Caco-2 (cell line): ENCODE measurements around the gene BSCL2. TPM values are rescaled to one million over a fixed set of nuclear protein-coding genes. Genes with fewer than 3 reads are reported as not detected.
A peak's percentile ranks its signal among the peaks of the same experiment; 100 is the strongest.

ENCODE experiments used
- BruUV-seq: library from RNA; stranded (reverse); fragments of 400-500 nt; replicated peaks from 2 replicates; lab custom pipeline; 2021; lab: Mats Ljungman, UMichigan
- CTCF ChIA-PET: fragments of 300-600 bp; sonication (Branson Sonifier 250); formaldehyde crosslinking; loops from one replicate; lab custom pipeline; 2022; ENCODE audit warnings: antibody characterized with exemption; lab: Charles Lee
- POLR2A ChIA-PET: fragments of 300-600 bp; sonication (Branson Sonifier 250); formaldehyde crosslinking; loops from one replicate; lab custom pipeline; 2022; ENCODE audit warnings: antibody characterized with exemption; lab: Charles Lee
- DNase-seq, 2 experiments: peaks; one replicate each; pipeline versions ENCODE4 v3.0.0 to v3.0.0-alpha.2; 2020 to 2022
- H3K27me3 ChIP-seq: replicated peaks from 2 replicates; pipeline ENCODE4 v1.6.0; 2011; ENCODE audit warnings: low read length; ENCODE audit not compliant: control insufficient read depth, insufficient read depth
- H3K36me3 ChIP-seq: 2 replicates; pipeline ENCODE4 v1.5.1; 2011; ENCODE audit warnings: low read length; ENCODE audit not compliant: control insufficient read depth, insufficient read depth
- H3K4me1 ChIP-seq: fragments of 250-450 bp; sonication (Bioruptor Pico); 2 replicates; pipeline ENCODE4 v1.5.1; 2020; ENCODE audit warnings: mild to moderate bottlenecking
- H3K4me3 ChIP-seq: 2 replicates; pipeline ENCODE4 v1.5.1; 2011; ENCODE audit warnings: low read depth, mild to moderate bottlenecking, control low read depth, low read length
- H3K9me3 ChIP-seq: fragments of 250-450 bp; sonication (Bioruptor Pico); 2 replicates; pipeline ENCODE4 v1.5.1; 2020; ENCODE audit warnings: mild to moderate bottlenecking, moderate library complexity
- H3K27ac Mint-ChIP-seq: one replicate; pipeline ENCODE4 v1.8.0; 2022; ENCODE audit warnings: mixed read lengths; ENCODE audit not compliant: unreplicated experiment
- H3K27me3 Mint-ChIP-seq: one replicate; pipeline ENCODE4 v1.8.0; 2022; ENCODE audit warnings: mixed read lengths; ENCODE audit not compliant: insufficient read depth, unreplicated experiment
- H3K36me3 Mint-ChIP-seq: one replicate; pipeline ENCODE4 v1.8.0; 2022; ENCODE audit warnings: mild to moderate bottlenecking, mixed read lengths; ENCODE audit not compliant: insufficient read depth, unreplicated experiment
- H3K4me1 Mint-ChIP-seq: one replicate; pipeline ENCODE4 v1.8.0; 2022; ENCODE audit warnings: low read depth, mixed read lengths; ENCODE audit not compliant: unreplicated experiment
- H3K4me3 Mint-ChIP-seq: one replicate; pipeline ENCODE4 v1.8.0; 2022; ENCODE audit warnings: mild to moderate bottlenecking, moderate library complexity, mixed read lengths; ENCODE audit not compliant: unreplicated experiment
- H3K9me3 Mint-ChIP-seq: one replicate; pipeline ENCODE4 v1.8.0; 2022; ENCODE audit warnings: mixed read lengths; ENCODE audit not compliant: unreplicated experiment
- intact Hi-C: fragments of 100-400 bp; cut with micrococcal nuclease; formaldehyde crosslinking; loops from one replicate; pipeline ENCODE4 v1.10.0; 2022; ENCODE audit not compliant: unreplicated experiment
- total RNA-seq: library from RNA; stranded (reverse); gene quantifications from 2 replicates; pipeline ENCODE4 v1.2.3, GENCODE V29; 2022
- TF ChIP-seq, protein P1 (sequence below), 2 experiments: fragments of 200-600 bp in 1 of 2; IDR thresholded peaks; 1 replicate in 1 of 2; 2 replicates in 1 of 2; pipeline versions ENCODE4 v1.5.1 to v1.8.0; 2011 to 2022; ENCODE audit warnings: antibody characterized with exemption in 1 of 2, control low read depth in 1 of 2, inconsistent platforms in 1 of 2, low read depth in 1 of 2, low read length in 1 of 2, mild to moderate bottlenecking in 1 of 2, moderate library complexity in 1 of 2; ENCODE audit not compliant: insufficient read depth in 1 of 2, severe bottlenecking in 1 of 2, unreplicated experiment in 1 of 2

The BSCL2 gene
- total RNA-seq, 1 experiment from 2014 or later = 39.2 TPM

DNA sequence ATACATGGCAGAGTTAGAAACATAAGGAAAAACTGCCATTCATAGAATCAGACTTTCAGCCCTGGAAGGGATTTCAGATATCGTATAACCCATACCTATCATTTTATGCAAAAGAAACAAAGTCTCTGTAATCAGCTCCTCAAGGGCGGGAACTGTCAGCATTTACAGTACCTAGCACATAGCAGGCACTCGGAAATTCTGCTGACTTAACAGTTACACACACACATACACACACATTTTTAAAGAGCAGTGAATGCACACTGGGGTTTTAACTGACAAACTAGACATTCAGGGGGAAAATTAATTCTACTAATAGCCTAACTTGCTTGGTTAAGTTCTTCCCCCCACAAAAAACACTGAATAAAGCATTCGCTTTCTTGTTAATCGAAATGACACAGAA lies 9.0 kb upstream of the BSCL2 start:
- H3K36me3 Mint-ChIP-seq = peaks cover 100% of the 10 kb centered on the region
- CTCF ChIA-PET = no interaction called here

DNA sequence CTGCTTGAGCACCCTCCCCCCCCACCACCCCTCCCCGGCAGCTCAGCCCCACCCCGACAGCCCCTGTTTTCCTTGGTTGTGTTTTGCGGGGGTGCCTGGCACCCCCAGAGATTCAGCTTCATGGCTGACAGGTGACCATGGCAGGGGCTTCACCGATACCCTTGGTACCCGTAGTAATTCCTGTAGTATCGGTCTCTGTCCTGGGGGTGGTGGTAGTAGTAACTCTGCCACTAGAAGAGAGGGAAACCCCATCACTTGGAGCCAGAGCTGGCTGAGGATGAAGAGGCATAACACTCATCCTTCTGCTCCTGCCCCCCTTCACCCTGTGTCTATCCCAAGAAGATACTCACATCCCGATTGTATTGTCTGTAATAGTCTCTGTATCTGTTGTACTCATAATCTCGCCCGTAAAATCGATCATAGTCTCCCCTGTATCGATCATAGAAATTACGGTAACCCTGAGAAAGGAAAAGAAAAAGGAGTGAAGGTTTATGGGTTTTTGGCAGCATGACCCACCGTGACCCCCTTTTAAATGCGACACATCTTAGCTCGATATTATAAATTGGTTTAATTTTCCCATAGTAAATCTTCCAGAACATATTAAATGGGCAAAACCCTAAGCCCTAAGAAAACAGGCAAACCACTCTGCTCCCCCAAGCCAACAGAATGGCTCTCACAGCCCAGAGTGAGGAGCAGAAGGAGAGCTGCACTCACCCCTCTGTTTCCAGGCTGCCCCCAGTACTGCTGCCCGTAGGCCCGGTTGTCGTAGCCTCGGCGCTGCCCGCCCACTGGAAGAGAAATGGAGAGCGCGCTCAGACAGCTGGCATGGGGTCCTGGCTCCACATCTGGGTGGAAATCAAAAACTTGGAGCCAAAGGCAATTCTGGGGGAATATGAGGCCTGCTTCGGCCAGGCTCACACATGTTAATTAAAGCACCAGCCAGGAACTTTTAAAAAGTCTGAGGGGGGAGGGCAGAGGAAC lies 8.2 kb upstream of the BSCL2 start:
- H3K9me3 Mint-ChIP-seq = no peaks in the 10 kb centered on the region
- H3K4me3 Mint-ChIP-seq = no peak overlapping the region
- H3K4me1 Mint-ChIP-seq = peaks cover 36% of the 10 kb centered on the region
- Histone ChIP-seq H3K4me3 (no peak overlapping the region), H3K27me3 (no peaks in the 10 kb centered on the region), H3K9me3 (no peaks in the 10 kb centered on the region), H3K36me3 (peaks cover 18% of the 10 kb centered on the region), H3K4me1 (peaks cover 21% of the 10 kb centered on the region)
- intact Hi-C loops = no loop called here
- no peaks in the 10 kb centered on the region for H3K27me3 Mint-ChIP-seq
- BruUV-seq = no TSS peak
- ChIA-PET CTCF (interaction anchor here (0.6 kb wide), 1 partner anchor 22 kb away, joined by 3 read pairs; no protein-coding TSS in a partner anchor), POLR2A (no interaction called here)
- H3K27ac Mint-ChIP-seq = peak overlapping the region; percentile 40
- peaks cover 100% of the 10 kb centered on the region for H3K36me3 Mint-ChIP-seq
- no peak for DNase-seq
- TF ChIP-seq, protein P1, sequence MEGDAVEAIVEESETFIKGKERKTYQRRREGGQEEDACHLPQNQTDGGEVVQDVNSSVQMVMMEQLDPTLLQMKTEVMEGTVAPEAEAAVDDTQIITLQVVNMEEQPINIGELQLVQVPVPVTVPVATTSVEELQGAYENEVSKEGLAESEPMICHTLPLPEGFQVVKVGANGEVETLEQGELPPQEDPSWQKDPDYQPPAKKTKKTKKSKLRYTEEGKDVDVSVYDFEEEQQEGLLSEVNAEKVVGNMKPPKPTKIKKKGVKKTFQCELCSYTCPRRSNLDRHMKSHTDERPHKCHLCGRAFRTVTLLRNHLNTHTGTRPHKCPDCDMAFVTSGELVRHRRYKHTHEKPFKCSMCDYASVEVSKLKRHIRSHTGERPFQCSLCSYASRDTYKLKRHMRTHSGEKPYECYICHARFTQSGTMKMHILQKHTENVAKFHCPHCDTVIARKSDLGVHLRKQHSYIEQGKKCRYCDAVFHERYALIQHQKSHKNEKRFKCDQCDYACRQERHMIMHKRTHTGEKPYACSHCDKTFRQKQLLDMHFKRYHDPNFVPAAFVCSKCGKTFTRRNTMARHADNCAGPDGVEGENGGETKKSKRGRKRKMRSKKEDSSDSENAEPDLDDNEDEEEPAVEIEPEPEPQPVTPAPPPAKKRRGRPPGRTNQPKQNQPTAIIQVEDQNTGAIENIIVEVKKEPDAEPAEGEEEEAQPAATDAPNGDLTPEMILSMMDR (IDR thresholded peaks at IDR 0.05; ENCODE audit: insufficient read depth in 1 of 2, low read depth in 1 of 2, low read length in 1 of 2, severe bottlenecking in 1 of 2, unreplicated experiment in 1 of 2) = no peak

More for the DNA sequence above, 9.0 kb upstream of the BSCL2 start:
- Histone ChIP-seq H3K4me1 (peaks cover 21% of the 10 kb centered on the region), H3K9me3 (no peaks in the 10 kb centered on the region), H3K36me3 (peaks cover 21% of the 10 kb centered on the region), H3K4me3 (no peak overlapping the region), H3K27me3 (no peaks in the 10 kb centered on the region)
- H3K27me3 Mint-ChIP-seq = no peaks in the 10 kb centered on the region
- H3K9me3 Mint-ChIP-seq = no peaks in the 10 kb centered on the region
- DNase-seq = no peak
- intact Hi-C loops = no loop called here
- BruUV-seq = no TSS peak
- H3K4me3 Mint-ChIP-seq = no peak overlapping the region
- POLR2A ChIA-PET = no interaction called here
- no peak overlapping the region for H3K27ac Mint-ChIP-seq
- H3K4me1 Mint-ChIP-seq = peaks cover 36% of the 10 kb centered on the region
- TF ChIP-seq, protein P1 (IDR thresholded peaks at IDR 0.05; ENCODE audit: insufficient read depth in 1 of 2, low read depth in 1 of 2, low read length in 1 of 2, severe bottlenecking in 1 of 2, unreplicated experiment in 1 of 2) = no peak

DNA sequence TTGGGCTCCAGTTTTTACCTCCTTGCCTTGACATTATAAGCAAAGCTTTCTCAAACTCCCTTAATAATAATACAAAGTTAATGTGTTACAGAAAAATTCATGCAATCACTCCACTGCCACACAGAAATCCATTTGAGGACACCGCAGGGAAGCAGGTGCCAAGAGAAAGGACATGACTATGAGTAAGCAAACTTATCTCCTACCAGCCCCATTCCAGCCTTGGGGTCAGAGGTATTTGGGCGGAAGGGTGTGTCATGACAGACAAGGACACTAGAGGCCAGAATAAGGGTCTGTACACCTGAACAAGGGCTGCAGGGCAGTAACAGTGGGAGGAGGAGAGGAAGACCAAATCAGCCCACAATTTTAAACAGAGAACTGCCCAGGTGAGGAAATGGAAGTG lies 6.1 kb upstream of the BSCL2 start:
- no peaks in the 10 kb centered on the region for H3K27me3 Mint-ChIP-seq
- H3K27me3 ChIP-seq = no peaks in the 10 kb centered on the region
- peak; percentile 86 to 89 for DNase-seq
- H3K4me3 ChIP-seq = no peak overlapping the region
- peaks cover 100% of the 10 kb centered on the region for H3K36me3 Mint-ChIP-seq
- TF ChIP-seq, protein P1 (IDR thresholded peaks at IDR 0.05; ENCODE audit: insufficient read depth in 1 of 2, low read depth in 1 of 2, low read length in 1 of 2, severe bottlenecking in 1 of 2, unreplicated experiment in 1 of 2) = peak in 1 of 2 experiments; percentile 19
- H3K9me3 Mint-ChIP-seq = no peaks in the 10 kb centered on the region
- peaks cover 21% of the 10 kb centered on the region for H3K4me1 ChIP-seq
- POLR2A ChIA-PET = interaction anchor here (1.7 to 2.0 kb wide), 2 partner anchors 14 to 48 kb away, joined by 7 to 13 read pairs; partner anchors contain the start of genes C11orf98, CSKMT and HNRNPUL2
- intact Hi-C loops = loop anchor here (1.0 to 2.0 kb wide), 2 partner anchors 9 to 13 kb away; partner anchors contain the start of gene HNRNPUL2
- peaks cover 36% of the 10 kb centered on the region for H3K4me1 Mint-ChIP-seq
- no TSS peak for BruUV-seq
- CTCF ChIA-PET = interaction anchor here (1.6 kb wide), 2 partner anchors 19 to 41 kb away, joined by 4 read pairs; partner anchors contain the start of gene ZBTB3
- no peaks in the 10 kb centered on the region for H3K9me3 ChIP-seq
- peak overlapping the region; percentile 85 for H3K27ac Mint-ChIP-seq
- H3K4me3 Mint-ChIP-seq = peak overlapping the region; percentile 42
- H3K36me3 ChIP-seq = peaks cover 14% of the 10 kb centered on the region
